LoVo (cell line): Measurements from ENCODE around the gene NPTX2.
A peak's percentile ranks its signal among the peaks of the same experiment; 100 is the strongest.

Experiments used
- DNase-seq: peaks from one replicate; pipeline ENCODE4 v3.0.0-alpha.2; 2016; ENCODE audit warnings: low spot score

The NPTX2 gene

GRCh38 chr7:98619450-98620321, 2.6 kb downstream of the NPTX2 start:
- DNase-seq, result peak; percentile 20

DNA sequence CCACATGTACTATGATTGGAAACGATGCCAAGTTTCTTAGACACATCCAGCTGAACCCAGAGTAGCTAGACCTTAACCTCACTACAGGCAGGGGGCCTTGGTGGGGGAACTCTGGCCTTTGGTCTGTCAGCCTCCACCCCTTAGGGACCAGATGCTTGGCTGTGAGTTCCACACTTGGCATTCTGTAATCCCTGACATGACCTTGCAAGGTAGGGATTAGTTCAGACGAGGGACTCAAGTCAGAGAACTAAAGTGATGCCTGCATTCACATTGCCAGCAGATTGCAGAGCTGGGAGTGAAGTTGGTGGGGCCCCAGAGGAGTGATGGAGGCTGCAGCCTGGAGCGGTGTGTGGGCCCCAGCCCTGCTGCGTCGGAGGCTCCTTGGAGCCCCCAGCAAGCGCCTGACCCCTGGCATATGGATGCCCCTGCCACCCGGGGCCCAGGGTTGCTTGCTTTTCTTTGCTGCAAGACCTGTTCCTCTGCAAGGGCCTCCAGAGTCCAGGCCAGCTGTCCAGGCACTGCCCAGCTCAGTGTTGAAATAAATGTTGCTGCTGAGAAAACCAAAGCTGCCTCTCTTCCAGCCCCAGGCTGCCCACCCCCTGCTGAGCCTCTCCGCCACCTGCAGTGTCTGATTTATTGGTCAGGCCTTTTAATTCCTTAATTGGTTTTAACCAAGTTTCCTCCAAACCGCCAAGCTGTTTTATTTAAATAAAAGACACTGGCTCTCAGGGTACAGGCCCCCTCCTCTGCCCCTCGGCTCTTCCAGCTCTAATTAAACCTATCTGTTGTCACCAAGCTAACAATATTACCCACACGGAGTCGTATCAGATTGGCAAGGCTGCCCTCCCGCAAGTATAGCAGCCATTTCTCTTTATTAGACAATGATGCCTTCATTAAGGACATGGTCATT, 4.7 kb downstream of the NPTX2 start:
- DNase-seq, result no peak

DNA sequence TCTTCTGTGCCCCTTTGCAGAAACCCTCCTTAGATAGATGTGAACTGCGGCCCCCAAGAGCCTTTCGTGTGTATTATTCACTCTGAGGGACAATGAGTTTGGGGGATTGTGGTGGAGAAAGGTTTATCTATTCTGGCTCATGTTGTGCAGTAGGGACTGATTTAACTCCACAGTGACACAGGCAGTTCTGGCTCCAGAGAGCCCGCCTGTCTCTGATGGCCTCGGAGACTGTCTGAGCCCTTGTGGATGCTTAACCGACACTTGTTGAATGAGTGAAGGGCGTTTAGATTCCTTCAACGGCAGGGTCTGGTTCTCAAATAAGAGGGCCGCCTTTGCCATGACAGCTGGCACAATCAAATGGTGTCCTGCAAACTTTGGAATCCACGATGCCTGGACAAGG, 5.8 kb downstream of the NPTX2 start:
- no peak for DNase-seq

DNA sequence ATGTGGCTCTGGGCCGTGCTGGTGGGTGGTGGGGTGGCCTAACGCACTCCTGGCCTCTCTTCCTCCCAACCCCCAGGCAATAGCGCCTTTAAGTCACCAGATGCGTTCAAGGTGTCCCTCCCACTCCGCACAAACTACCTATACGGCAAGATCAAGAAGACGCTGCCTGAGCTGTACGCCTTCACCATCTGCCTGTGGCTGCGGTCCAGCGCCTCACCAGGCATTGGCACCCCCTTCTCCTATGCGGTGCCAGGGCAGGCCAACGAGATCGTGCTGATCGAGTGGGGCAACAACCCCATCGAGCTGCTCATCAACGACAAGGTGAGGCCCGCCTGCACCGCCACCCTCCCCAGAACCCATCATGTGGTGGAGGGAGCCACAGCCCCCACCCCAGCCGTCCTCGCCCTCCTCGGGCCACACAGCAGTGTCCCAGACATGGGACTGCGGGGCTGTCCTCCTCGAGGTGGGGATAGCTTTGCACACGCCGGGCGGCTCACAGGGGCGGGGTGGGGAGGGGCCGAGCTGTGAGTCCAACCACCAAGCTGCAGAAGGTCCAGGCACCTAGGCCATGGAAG, 7.8 kb downstream of the NPTX2 start:
- DNase-seq, result no peak

GRCh38 chr7:98626460-98627412, 9.7 kb downstream of the NPTX2 start:
- no peak for DNase-seq

DNA sequence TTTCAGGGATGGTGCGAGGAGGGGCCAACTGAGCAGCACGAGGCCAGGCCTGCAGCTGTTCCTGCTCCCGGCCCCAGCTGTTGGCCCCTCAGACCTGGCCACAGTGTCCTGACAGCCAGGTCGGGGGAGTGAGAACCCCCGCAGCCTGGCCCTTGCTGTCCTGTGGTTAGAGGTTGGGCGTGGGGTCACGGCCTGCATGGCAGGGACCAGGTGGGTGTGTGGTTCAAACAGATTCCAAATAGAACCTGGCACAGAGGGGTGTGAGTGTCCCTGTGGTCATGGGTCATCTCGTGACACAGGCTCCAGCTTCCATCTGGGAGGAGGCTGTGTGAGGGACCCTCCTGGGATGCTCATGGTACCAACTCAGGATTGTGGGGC, 10.3 kb downstream of the NPTX2 start:
- no peak for DNase-seq

DNA sequence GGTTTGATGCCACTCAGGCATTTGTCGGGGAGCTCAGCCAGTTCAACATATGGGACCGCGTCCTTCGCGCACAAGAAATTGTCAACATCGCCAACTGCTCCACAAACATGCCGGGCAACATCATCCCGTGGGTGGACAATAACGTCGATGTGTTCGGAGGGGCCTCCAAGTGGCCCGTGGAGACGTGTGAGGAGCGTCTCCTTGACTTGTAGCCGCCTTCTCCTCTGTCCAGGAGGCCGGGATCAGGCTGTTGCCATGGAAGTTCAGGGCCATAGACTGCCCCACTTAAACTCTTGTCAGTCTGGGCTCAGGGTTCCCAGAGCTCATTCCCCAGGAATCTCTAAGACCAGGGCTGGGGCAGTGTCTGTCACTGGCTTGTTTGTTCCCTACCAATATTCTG, 11.3 kb downstream of the NPTX2 start:
- no peak for DNase-seq

GRCh38 chr7:98629001-98629431, 11.9 kb downstream of the NPTX2 start:
- DNase-seq, result peak; percentile 9

DNA sequence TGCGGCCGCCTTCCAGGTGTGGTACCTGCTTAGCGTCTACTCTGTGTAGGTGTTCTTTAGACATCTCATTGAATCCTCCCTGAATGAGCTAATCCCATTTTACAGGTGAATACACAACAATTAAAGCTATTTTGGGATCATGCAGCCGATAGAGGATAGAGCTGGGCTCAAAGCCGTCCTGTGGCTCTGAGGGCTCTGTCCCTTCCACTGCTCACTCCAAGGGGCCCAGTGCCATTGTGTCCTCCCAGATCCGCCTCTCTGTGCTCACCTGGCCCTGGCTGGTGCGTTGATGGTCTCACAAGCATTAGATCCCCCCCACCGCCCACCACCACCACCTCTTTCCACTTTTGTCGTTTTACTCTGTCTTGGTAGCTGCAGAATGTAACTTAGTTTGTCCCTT, 13.1 kb downstream of the NPTX2 start:
- no peak for DNase-seq

DNA sequence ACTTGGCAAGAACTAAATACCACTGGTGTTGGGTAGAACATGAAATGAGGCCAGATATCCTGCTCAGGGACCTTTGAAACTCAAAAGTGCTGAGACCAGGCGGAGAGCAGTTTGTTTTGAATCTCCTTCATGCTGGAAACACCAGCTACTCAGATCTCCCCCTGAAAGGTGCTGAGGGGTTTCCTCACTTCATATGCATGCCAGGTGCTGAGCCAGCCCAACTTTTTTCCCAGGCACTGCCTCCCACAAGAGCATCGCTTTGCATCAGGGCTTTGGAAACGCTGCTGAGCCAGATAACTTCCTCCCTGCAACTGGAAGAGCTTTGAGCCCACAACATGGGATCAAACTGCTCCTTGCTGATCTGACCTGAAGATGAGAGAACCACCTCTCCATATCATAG, 13.7 kb downstream of the NPTX2 start:
- no peak for DNase-seq

- DNase-seq, result no peak
Observed at GRCh38 chr7:98638853-98639252, 21.8 kb downstream of the NPTX2 start.

GRCh38 chr7:98640375-98640774, 23.3 kb downstream of the NPTX2 start:
- DNase-seq, result no peak

GRCh38 chr7:98641646-98642500, 24.8 kb downstream of the NPTX2 start:
- DNase-seq, result no peak

DNA sequence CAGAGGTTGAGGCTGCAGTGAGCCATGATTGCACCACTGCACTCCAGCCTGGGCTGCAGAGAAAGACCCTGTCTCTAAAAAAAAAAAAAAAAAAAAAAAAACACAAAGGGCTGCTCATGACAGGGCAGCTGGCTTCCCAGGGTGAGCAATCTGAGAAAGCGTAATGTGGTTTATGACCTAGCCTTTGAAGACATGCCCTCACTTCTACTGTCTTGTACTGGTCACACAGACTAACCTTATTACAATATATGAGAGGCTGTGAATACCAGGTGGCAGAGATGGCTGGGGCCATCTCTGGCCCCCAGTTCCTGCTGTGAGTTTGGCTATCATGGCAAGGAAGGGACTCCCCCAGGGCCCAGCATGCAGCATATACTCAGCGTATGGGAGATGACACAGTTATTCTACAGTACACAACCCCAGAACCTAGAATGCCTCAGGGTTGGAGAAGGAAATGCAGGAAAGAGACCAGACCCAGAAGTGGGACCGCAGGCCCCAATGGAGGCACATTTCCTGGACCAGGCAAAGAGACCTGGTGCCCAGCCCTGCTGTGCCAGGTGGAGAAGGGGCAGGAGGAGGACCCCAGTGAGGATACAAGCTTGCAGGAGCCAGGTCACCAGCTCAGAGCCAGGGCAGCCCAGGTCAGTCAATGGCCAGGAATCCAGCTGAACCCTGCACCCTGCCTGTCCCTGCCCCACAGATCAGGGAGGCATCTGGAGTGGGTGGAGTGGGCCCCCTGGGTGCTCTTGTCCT, 26.3 kb downstream of the NPTX2 start:
- no peak for DNase-seq

GRCh38 chr7:98646465-98646864, 29.4 kb downstream of the NPTX2 start:
- DNase-seq, result no peak

- no peak for DNase-seq
Observed at GRCh38 chr7:98647326-98647725, 30.2 kb downstream of the NPTX2 start.

GRCh38 chr7:98651760-98652159, 34.7 kb downstream of the NPTX2 start:
- DNase-seq, result no peak

DNA sequence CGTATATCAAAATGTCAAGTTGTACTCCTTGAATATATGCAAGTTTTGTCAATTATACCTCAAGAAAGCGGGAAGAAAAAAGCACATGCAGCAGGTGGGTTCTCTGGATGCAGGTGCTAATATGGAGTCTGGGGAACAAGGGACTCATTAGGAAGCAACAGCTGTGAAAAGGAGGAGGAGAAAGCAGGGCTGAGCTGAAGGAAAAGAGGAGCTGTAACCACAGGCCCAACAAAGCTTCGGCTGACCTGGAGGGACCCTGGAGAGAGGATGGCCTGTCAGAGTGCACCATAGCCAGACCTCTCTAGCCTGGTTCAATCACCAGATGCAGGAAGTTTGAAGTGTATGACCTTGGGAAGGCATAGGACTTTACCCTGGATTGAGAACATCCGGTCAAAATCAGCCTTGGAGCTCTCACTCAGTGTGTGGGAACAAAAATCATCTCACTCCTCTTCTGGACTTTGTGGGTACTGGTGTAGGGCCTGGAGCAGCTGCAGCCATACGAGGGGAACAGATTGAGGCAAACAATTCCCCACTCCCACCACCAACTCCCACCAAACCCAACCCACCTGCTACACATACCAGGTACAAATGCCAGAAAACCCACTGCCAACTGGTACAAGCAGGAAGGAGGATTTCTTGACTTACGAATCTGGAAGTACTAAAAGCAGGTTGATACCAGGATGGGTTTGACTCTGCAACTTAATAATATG, 36.7 kb downstream of the NPTX2 start:
- no peak for DNase-seq
